Stomach (tissue), 9 donors: ENCODE measurements around the gene WNT9A. TPM values are rescaled to one million over a fixed set of nuclear protein-coding genes. Genes with fewer than 3 reads are reported as not detected.

Source experiments
- DNase-seq, 2 donors: peaks; one replicate each; pipeline versions ENCODE4 v3.0.0 to v3.0.0-alpha.2; 2013 to 2019
- H3K27ac ChIP-seq, 5 donors: fragments of 200-600 bp in 4 of 5; sonication (generic) in 4 of 5; one replicate each; pipeline ENCODE4 v1.5.1; 2013 to 2019; ENCODE audit warnings: mild to moderate bottlenecking in 1 of 5, moderate library complexity in 1 of 5
- H3K27me3 ChIP-seq, 3 donors: fragments of 200-600 bp; sonication (generic); one replicate each; pipeline ENCODE4 v1.5.1; 2017 to 2019; ENCODE audit warnings: mixed run types in 1 of 3
- H3K36me3 ChIP-seq, 4 donors: fragments of 200-600 bp; sonication (generic); 1 replicate in 3 of 4; 2 replicates in 1 of 4; pipeline ENCODE4 v1.5.1; 2016 to 2019
- H3K4me1 ChIP-seq, 4 donors: fragments of 200-600 bp; sonication (generic); one replicate each; pipeline ENCODE4 v1.5.1; 2016 to 2019
- H3K4me3 ChIP-seq, 4 donors: fragments of 200-600 bp; sonication (generic) in 3 of 4; one replicate each; pipeline ENCODE4 v1.5.1; 2016 to 2019; ENCODE audit warnings: mild to moderate bottlenecking in 1 of 4
- H3K9me3 ChIP-seq, 4 donors: fragments of 200-600 bp; sonication (generic); one replicate each; pipeline ENCODE4 v1.5.1; 2016 to 2019
- EP300 ChIP-seq: sonication (generic); formaldehyde crosslinking; IDR thresholded peaks from one replicate; pipeline ENCODE4 v1.6.1; 2017; ENCODE audit warnings: antibody characterized with exemption
- POLR2A ChIP-seq, 4 donors: fragments of 450-650 bp; IDR thresholded peaks; one replicate each; pipeline ENCODE4 v1.6.1; 2016; ENCODE audit warnings: antibody characterized with exemption in 4 of 4, control low read depth in 2 of 4, mild to moderate bottlenecking in 1 of 4, moderate library complexity in 1 of 4
- POLR2AphosphoS5 ChIP-seq, 3 donors: sonication (generic); formaldehyde crosslinking; IDR thresholded peaks; one replicate each; pipeline ENCODE4 v1.6.1; 2016; ENCODE audit warnings: antibody characterized with exemption in 3 of 3
- whole genome bisulfite sequencing, 5 donors: extraction: QIAGEN DNeasy Blood & Tissue Kit in 3 of 5; methylation state at CpG; one replicate each; pipeline versions ENCODE4 v1.1.5 to v1.1.7; 2013 to 2018; 5-methylcytosine and 5-hydroxymethylcytosine counted together
- intact Hi-C: fragments of 100-400 bp; cut with DNase I; formaldehyde crosslinking; loops from one replicate; pipeline ENCODE4 v1.15.1; 2023; ENCODE audit warnings: low total_unique reads
- polyA plus RNA-seq, 3 donors: library from polyadenylated mRNA; stranded (reverse); fragments of 200-250 nt; gene quantifications; one replicate each; pipeline ENCODE4 v1.2.3, GENCODE V29; 2013
- total RNA-seq, 5 donors: library from RNA; depleted of rRNA; stranded (reverse); fragments of >200 nt; gene quantifications; one replicate each; pipeline versions ENCODE4 v1.1.0 to v1.2.3, GENCODE V29; 2014 to 2016
- TF ChIP-seq, protein P1 (sequence below), 7 experiments: fragments of 450-650 bp in 4 of 7; fragments of 200-600 bp in 3 of 7; sonication (generic) in 3 of 7; IDR thresholded peaks; one replicate each; pipeline ENCODE4 v1.5.1; 2016 to 2019; ENCODE audit warnings: antibody characterized with exemption in 7 of 7, control low read depth in 2 of 7, mild to moderate bottlenecking in 1 of 7
- donor health status: healthy with polysubstance abuse.
- donor health status: Bipolar disorder and iron deficiency.
- donor health status: healthy.

The WNT9A gene
- total and polyA plus RNA-seq, 8 donors, result 1.1 to 22.2 (median 3.0) TPM

DNA sequence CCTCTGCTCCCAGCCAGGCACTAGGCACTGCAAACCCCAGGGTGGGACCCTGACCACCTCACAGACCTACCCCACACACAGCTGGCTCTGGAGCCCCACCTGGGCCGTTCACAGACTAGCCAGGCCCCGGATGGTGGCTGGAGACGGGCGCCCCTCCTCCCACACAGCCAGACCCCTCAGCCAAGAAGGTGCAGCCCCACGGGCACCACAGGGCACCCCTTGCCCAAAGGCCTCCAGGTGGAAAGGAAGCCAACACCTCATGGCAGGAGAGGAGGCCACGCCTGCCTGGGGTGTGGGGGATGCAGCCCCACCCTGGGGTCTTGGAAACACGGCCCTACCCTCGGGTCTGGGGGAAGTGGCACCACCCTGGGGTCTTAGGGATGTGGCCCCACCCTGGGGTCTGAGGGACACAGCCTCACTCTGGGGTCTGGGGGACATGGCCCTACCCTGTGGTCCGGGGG is 44.6 kb downstream of the WNT9A start:
- no peaks in the 10 kb centered on the region for H3K27me3 ChIP-seq
- H3K9me3 ChIP-seq, result no peaks in the 10 kb centered on the region
- intact Hi-C loops, result no loop called here
- H3K4me1 ChIP-seq, result no peaks in the 10 kb centered on the region
- TF ChIP-seq EP300, result no peak
- TF ChIP-seq POLR2AphosphoS5 (IDR thresholded peaks at IDR 0.05), result no peak
- TF ChIP-seq POLR2A (IDR thresholded peaks at IDR 0.05), result no peak
- TF ChIP-seq, protein P1, sequence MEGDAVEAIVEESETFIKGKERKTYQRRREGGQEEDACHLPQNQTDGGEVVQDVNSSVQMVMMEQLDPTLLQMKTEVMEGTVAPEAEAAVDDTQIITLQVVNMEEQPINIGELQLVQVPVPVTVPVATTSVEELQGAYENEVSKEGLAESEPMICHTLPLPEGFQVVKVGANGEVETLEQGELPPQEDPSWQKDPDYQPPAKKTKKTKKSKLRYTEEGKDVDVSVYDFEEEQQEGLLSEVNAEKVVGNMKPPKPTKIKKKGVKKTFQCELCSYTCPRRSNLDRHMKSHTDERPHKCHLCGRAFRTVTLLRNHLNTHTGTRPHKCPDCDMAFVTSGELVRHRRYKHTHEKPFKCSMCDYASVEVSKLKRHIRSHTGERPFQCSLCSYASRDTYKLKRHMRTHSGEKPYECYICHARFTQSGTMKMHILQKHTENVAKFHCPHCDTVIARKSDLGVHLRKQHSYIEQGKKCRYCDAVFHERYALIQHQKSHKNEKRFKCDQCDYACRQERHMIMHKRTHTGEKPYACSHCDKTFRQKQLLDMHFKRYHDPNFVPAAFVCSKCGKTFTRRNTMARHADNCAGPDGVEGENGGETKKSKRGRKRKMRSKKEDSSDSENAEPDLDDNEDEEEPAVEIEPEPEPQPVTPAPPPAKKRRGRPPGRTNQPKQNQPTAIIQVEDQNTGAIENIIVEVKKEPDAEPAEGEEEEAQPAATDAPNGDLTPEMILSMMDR (IDR thresholded peaks at IDR 0.05), result no peak
- DNase-seq, result no peak
- no peaks in the 10 kb centered on the region for H3K36me3 ChIP-seq
- no peak overlapping the region for H3K27ac ChIP-seq
- WGBS, 5 donors, result 60 to 85% (median 77%) methylated on average over 4 to 9 of the region's 9 CpGs
- no peak overlapping the region for H3K4me3 ChIP-seq

DNA sequence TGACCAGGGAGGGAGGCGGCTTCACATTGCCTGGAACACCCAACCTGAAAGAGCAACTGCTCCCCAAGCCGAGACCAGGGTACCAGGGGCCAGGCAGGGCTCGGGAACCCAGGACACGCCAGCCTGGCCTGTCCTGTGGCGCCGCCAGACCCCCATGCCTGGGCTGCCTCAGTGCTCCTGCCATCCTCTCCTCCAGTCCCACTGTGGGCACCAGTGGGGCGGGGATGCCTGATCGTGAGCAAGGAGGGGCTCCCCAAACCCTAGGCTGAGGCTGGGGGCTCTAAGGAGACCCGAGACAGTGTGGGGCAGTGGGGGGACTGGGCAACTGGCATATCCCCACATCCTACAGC is 45.1 kb downstream of the WNT9A start:
- Histone ChIP-seq H3K9me3 (no peaks in the 10 kb centered on the region), H3K4me3 (no peak overlapping the region), H3K4me1 (no peaks in the 10 kb centered on the region), H3K36me3 (no peaks in the 10 kb centered on the region), H3K27ac (no peak overlapping the region), H3K27me3 (no peaks in the 10 kb centered on the region)
- DNase-seq, result no peak
- intact Hi-C loops, result no loop called here
- no peak for TF ChIP-seq POLR2AphosphoS5 (IDR thresholded peaks at IDR 0.05)
- 85 to 91% (median 88%) methylated on average over 4 to 9 of the region's 9 CpGs for WGBS, 5 donors

DNA sequence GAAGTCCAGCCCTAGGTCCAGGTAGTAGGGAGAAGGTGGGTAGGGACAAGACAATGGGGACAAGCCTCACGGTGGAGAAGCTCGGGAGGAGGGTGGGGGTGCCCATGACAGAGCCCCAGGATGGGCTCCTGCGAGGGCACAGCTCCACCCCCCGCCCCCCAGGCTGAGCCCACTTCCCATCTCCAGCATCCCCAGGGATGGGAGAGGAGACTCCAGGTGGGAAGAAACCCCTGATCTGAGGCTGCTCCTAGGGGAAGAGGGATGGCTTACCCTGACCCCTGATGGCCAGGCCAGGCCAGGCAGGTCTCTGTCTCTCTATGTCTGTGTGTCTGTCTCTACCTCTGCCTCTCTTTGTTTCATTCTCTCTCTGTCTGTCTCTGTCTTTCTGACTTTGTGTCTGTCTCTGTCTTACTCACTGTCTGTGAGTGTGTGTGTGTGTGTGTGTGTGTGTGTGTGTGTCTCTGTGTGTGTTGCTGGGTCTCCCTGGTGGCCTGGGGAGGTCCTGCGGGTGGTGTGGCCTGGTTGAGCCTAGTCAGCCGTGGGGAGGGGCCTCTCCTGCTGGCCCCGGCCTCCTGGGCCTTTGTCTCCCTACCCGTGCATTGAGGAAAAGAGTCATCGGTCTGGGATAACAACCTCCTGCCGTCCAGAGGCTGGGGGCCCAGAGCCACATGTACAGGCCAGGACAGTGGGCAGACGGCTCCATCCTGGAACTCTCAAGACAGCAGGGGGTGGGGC is 45.7 kb downstream of the WNT9A start:
- no peak for DNase-seq
- Histone ChIP-seq H3K27ac (no peak overlapping the region), H3K9me3 (no peaks in the 10 kb centered on the region), H3K27me3 (no peaks in the 10 kb centered on the region), H3K36me3 (no peaks in the 10 kb centered on the region), H3K4me3 (no peak overlapping the region), H3K4me1 (no peaks in the 10 kb centered on the region)
- intact Hi-C loops, result no loop called here
- TF ChIP-seq POLR2A (IDR thresholded peaks at IDR 0.05) (no peak), EP300 (no peak), POLR2AphosphoS5 (IDR thresholded peaks at IDR 0.05) (no peak)
- TF ChIP-seq, protein P1 (IDR thresholded peaks at IDR 0.05), result no peak
- 69 to 76% (median 73%) methylated on average over 4 to 11 of the region's 11 CpGs for WGBS, 5 donors

DNA sequence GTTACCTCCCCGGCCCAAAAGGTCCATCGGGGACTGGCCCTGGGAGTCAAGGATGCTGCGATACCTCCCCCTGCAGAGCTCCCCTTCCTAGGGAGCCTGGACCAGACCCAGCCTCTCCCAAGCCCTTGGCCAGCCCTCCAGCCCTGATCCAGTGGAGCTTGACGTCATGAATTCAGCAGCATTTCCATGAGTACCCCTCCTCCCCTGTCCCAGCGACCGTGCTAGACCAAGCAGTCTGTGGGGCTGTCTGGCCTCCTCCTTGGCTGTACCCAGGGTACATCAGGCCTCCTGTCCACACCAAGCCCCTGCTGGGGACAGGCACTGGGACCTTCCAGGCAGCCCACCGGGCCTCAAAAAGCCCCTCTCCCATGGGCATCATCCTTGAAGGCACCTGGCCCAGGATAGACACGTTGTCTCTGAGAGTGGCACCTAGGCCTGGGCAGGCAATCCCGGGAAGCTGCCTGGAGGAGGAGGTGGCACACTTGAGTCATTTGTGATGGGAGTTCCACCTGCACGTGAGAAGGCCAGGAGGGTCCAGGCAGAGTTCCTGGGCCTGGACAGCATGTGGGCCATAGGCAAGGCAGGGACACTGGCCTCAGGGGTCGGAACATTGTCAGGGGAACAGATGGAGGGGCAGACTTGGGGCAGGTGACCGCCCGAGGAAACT is 46.4 kb downstream of the WNT9A start:
- intact Hi-C loops, result no loop called here
- no peak overlapping the region for H3K4me3 ChIP-seq
- no peaks in the 10 kb centered on the region for H3K4me1 ChIP-seq
- no peaks in the 10 kb centered on the region for H3K9me3 ChIP-seq
- no peaks in the 10 kb centered on the region for H3K27me3 ChIP-seq
- WGBS, 5 donors, result 90 to 94% (median 93%) methylated on average over 10 to 13 of the region's 13 CpGs
- TF ChIP-seq POLR2AphosphoS5 (IDR thresholded peaks at IDR 0.05) (no peak), EP300 (no peak), POLR2A (IDR thresholded peaks at IDR 0.05) (no peak)
- TF ChIP-seq, protein P1 (IDR thresholded peaks at IDR 0.05), result no peak
- no peak overlapping the region for H3K27ac ChIP-seq
- H3K36me3 ChIP-seq, result no peaks in the 10 kb centered on the region
- DNase-seq, result no peak

DNA sequence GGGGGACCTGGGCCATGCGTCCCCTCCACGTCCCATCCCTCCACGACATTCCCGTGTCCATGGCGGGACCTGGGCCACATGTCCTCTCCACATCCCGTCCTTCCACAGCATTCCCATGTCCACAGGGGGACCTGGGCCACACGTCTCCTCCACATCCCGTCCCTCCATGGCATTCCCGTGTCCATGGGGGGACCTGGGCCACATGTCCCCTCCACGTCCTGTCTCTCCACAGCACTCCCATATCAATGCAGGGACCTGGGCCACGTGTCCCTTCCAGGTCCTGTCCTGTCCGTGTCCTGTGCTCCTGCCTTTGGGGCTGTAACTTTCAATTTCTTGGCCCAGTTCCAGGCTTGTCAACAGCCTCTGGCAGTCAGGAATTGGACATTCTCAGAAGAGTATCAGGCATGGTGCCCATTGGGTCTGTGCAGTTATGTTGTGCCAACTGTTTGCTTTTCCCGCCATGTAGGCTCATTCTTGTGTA is 47.1 kb downstream of the WNT9A start:
- no peak overlapping the region for H3K4me3 ChIP-seq
- TF ChIP-seq EP300 (no peak), POLR2AphosphoS5 (IDR thresholded peaks at IDR 0.05) (no peak)
- TF ChIP-seq, protein P1 (IDR thresholded peaks at IDR 0.05), result no peak
- DNase-seq, result no peak
- H3K9me3 ChIP-seq, result no peaks in the 10 kb centered on the region
- 78 to 84% (median 80%) methylated on average over 13 of the region's 13 CpGs for WGBS, 5 donors
- H3K4me1 ChIP-seq, result no peaks in the 10 kb centered on the region
- intact Hi-C loops, result no loop called here
- no peak overlapping the region for H3K27ac ChIP-seq
- H3K36me3 ChIP-seq, result no peaks in the 10 kb centered on the region
- no peaks in the 10 kb centered on the region for H3K27me3 ChIP-seq
